ENCODE measurements around the gene SLC7A1.
"Not testable (repeated sequence)": the region's sequence is repeated elsewhere in the genome, so short reads cannot be mapped to it uniquely, and the experiment has no call there.

SLC7A1 gene

DNA sequence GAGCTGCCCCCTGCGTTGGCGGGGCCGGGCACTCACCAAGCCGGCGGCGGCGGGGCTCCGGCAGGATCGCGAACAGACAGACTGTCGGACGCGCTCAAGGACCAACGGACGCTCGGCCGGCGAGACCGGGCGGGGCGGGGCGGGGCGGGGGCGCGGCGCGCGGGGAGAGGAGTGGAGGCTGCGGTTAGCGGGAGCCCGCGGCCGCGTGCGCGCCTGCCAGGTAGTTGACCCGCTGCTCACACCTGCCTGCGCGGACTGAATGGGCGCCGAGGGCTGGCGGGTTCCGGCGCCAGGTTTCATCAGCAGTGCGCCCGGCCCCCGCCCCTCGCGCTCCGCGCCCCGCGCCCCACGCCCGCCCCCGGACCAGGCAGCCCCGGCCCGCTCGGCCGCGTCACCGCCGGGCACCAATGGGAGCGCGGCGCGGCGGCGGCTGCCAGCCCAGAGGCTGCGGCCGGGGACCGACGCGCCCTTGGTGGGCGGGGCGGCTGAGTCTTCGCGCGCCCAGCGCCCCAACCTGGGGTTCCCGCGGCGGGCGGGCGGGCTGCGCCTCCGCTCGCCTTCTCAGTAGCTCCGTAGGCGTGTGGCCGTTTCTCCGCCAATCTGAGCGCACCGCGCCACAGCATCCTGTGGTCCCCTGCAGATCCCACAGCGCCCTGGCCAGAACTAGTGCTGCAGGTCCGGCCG is at the start of gene SLC7A1:
Gene SLC7A1, minus strand, starts transcription at position 309 of the 684 bp plus-strand sequence. CDS start 59,500 bp downstream, outside the sequence.
- DNase-seq = peak; percentile 88

DNA sequence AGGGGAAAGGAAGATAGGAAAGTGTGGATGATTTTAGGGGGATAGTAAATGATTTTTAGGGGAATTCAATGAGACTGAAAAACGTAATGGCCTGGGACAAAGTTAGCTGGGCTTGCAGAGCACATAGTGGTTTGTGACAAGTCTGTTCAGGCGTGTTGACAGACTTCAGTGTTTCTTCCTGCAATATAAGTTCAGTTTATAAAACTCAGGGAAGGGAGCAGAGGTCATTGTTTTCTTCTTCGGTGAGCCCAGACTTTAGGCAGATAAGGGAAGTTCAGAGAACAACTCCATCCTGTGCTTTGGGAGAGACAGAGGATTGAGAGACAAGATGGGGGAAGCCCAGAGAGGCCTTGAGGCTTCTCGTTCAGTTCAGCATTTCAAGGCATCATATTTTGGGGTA is 45.2 kb upstream of the SLC7A1 start:
- no peak for DNase-seq

DNA sequence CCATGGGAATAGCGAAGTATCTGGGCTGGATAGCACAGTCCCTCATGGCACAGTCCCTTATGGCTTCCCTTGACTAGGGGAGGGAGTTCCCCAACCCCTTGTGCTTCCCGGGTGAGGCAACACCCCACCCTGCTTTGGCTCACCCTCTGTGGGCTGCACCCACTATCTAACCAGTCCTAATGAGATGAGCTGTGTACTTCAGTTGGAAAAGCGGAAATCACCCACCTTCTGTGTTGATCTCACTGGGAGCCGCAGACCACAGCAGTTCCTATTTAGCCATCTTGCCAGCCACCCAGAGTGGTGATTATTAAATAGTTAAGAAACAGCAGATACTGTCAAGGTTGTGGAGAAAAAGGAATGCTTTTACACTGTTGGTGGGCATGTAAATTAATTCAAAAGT is 41.3 kb upstream of the SLC7A1 start:
- not testable (repeated sequence) for DNase-seq

DNA sequence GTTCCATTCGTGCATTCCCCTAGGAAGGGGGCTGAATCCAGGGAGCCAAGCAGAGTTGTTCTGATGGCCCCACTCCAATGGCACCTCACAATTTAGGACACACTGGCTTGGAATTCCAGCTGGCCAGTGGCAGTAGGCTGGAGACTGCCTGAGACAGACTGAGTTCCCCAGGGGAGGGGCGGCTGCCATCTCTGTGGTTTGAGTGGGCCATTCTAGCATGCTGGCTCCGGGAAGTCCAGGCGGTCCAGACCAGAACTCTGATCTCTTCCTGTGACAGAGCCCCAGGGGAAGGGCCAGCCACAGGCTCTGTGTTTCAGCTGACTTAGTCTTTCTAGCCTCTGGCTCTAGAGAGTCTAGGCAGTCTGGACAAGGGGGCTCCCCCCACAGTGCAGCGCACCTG is 29.5 kb upstream of the SLC7A1 start:
- DNase-seq = no peak

DNA sequence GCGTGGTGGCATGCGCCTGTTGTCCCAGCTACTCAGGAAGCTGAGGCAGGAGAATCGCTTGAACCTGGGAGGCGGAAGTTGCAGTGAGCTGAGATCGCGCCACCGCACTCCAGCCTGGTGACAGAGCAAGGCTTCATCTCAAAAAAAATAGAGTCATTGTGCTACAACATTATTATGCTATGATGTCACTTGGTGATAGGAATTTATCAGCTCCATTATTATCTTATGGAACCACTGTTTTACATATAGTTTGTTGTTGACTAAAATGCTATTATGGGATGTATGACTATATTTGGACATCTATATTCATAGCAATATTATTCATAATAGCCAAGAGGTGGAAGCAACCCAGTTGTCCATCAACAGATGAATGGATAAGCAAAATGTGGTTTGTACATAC is 26.4 kb upstream of the SLC7A1 start:
- DNase-seq = no peak

DNA sequence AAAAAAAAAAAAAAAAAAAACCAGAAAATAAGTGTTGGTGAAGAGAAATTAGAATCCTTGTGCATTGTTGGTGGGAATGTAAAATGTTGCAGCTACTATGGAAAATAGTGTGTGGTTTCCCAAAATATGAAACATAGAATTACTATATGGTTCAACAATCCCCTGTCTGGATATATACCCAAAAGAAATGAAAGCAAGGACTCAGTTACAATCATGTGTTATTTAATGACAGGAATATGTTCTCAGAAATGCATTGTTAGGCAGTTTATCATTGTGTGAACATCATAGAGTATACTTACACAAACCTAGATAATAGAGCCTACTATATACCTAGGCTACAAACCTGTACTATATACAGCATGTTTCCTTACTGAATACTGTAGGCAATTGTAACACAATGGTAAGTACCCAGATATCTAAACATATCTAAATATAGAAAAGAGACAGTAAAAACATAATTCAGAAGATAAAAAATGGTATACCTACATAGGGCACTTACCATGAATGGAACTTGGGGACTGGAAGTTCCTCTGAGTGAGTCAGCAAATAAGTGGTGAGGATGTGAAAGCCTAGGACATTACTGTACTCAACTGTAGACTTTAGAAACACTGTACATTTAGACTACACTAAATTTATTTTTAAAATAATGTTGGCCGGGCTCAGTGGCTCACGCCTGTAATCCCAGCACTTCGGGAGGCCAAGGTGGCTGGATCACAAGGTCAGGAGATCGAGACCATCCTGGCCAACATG is 25.7 kb upstream of the SLC7A1 start:
- DNase-seq = no peak

DNA sequence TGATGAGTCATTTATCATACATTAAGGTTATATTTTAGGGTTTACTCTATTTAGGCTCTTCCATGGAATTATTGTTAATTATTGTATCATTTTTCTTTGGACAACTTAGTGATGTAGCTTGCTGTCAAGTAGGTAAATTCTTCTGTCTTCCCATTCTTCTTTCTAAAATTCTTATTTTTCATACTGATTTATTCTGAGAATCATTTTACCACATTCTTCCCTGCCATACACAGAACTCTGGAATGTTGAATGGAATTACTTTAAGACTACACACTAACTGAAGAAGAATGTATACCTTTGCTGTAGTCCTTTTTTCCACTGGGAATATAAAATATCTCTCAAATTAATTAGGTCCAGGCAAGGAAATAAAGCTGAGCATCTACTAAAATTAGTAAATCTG is 24.5 kb upstream of the SLC7A1 start:
- DNase-seq = no peak

DNA sequence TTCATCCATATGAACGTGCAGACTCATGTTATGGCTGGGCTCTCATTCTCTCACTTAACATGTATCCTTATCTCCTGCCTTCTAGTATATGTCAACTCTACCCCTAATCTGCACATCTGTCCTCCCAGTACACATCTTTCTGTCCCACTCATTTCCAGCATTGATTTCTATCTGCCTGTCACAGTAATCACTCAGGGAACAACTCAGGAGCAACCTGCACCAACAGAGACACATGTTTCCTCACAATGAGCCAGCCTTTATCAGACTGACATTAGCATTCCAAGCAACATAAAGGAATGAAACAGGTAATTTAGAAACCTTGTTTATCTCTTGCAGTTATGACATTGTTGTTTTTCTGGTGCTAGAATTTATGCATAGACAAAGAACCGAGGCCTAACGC is 17.6 kb upstream of the SLC7A1 start:
- no peak for DNase-seq

DNA sequence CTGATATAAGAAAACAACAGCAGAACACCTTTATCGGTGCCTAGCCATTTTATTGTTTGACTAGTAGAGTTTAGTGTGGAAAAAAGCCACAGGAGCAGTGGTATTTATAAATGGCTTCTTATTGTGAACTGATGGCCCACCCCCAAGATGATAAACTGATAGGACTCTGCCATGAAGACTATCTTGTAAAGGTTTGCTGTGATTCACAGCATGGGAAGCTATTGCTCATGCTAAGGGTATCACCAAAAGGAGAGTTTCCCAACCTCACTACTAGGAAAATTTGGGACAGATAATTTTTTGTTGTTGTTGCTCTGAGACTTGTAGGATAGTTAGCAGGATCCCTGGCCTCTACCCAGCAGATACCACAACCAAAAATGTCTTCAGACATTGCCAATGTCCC is 12.0 kb upstream of the SLC7A1 start:
- no peak for DNase-seq

DNA sequence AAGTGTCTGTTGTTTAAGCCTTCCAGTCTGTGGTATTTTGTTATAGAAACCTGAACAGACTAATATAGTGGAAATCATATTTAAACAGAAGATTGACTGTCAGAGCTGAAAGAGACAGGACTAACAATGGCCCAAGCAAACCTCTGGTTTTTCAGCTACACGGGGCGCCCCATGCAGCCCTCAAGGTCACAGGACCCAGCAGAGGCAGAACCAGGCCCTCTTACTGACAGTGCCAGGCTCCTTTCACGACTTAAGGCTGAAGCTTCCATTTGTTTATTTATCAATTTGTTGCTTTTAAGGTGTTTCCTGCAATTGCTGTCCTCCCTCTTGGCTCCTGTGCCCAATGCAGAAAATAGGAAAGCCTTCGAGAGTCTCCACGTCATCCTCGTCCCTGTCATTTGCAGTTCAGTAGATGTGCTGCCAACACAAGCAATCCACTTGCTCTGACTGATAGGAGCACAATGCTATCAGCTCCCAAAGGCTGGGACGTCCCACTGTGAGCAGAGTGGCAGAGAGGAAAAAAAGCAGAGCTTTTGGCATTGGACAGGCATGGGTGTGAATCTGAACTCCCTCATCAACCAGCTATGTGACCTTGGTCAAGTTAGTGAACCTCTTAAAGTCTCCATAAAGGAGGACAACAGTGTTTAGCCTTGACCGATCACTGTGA is 10.5 kb upstream of the SLC7A1 start:
- no peak for DNase-seq

DNA sequence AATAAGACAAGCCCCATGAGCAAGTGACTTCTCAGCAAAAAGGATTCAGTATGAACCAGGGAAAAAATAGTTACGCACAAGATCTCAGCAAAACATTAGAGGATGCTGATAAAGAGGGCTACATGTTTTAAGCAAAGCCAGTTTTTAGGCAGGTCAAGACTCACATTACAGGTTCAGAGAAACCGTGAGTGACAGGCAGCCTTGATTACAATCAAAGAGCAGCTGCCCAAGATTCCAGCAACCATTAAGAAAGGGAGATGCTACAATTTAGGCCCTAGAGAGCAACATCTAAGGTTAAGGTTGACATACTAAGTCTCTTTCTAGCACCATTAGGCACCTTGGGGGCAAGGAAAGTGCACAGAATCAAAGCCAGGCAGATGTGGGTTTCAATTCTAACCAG is 2.8 kb upstream of the SLC7A1 start:
- no peak for DNase-seq

DNA sequence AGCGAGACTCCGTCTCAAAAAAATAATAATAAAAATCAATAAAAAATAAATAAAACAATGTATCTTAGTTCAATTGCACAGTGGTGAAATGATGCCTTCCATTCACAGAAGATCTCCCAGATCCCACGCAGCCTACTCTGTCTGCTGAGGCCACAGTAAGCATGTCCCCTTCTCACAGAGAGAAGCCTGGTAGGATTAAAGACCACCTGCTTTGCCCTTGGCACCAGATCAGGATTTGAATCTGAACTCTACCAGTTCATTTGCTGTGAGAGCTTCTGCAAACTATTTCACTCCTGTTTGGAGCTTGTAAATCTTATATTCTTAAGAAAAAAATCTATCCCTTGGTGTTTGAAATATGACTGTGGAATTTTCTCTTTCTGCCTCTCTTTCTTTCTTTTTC is 2.2 kb upstream of the SLC7A1 start:
- no peak for DNase-seq

DNA sequence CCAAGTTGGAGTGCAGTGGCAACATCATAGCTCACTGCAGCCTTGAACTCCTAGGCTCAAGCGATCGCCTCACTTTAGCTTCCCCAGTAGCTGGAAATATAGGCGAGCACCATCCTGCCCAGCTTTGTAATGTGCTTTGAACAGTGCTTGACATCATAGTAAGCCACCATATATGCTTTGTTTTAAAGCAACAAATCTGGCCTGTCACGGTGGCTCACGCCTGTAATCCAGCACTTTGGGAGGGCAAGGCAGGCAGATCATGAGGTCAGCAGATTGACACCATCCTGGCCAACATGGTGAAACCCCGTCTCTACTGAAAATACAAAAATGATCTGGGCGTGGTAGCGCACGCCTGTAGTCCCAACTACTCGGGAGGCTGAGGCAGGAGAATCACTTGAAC is 1.8 kb upstream of the SLC7A1 start:
- no peak for DNase-seq

DNA sequence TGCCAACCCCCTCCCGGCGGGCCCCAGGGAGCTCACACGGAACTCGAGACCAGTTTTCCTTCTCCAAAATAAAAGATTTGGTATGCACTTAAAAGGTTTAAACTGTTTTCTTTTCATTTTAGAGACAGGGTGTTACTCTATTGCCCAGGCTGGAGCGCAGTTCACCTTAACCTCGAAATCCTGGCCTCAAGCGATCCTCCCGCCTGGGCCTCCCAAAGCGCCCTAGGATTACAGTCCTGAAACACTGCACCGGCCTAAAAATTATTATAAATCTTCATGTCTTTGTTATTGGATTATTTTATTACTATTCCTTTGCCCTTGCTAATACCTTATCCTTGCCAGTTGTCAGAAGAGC is 553 bp upstream of the SLC7A1 start:
- no peak for DNase-seq

DNA sequence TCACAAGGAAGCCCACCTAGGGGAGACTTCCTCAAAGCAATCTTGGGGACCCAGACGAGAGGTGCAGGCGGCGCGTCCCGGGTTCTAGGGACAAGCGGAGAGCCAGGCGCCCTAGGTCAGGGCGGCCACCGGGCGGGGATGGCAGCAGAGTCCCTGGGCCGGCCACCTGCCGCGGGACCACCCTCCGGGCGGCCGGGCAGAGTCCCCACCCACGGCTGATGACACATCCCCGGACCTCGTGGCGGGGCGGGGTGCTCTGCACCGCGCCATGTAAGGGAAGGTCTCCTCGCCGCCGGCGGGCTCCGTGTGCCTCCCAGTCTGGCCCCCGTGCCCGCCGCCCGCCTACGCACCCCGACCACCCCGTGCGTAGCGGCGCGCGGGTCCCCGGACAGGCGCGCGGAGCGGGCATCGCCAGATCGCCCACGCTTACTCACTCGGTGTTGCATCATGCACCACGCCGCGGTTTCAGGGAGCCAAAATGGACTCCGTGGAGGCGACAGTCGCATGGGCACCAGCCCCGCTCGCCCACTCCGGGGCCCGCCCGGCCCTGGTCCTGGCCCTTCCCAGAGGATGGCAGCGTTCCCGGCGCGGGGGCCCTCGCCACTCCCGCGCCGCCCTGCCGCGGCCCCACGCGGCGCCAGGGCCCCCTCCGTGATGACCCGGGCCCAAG is 643 bp downstream of the SLC7A1 start:
- peak; percentile 59 for DNase-seq

DNA sequence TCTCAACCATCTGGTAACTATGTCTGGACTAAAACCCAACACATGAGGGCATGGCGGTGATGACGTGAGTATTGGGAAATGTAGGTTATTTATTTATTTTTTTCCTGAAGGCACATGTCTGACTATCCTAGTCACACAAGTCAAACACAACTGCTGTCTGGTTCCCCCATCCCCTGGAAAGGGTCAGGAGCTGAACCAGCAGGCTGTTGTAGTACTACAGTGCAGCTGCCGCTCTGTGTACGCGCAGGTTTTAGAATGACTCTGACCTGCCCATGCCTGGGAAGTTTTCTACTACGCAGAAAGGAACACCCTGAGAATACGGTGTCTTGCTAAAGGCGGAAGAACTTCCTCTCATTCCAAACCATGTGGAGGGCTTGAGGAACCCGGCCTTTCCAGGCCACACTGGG is 1.2 kb downstream of the SLC7A1 start:
- DNase-seq = peak; percentile 43

DNA sequence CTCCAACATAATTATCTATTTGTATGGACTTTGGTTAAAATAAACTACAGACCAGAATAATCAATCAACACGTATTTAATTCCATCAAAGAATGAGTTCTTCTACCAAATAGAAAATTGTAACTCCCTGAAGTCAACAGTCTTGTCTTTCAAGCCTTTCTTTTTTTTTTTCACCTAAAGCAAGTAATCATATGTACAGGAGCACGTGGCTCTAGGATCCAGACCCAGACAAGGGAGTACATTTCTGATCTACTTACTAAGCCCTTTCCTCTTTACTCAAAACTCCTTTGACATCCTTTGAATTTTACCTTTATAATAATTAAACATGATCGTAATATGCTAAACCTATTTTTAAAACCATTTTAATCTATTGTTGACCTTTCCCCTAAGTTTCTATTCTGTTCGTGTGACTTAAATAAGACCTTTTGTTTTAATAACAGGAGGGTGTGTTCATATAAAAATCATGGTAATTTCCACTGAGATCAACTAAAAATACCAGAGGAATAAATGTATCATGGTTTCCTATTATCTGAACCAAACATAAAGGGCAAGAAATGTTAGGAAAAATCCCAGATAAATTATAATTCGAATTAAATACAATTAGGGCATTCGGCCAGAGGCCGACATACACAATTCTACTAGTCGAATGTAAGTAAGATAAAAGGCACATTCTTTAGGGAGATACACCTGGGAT is 1.7 kb downstream of the SLC7A1 start:
- DNase-seq = no peak

DNA sequence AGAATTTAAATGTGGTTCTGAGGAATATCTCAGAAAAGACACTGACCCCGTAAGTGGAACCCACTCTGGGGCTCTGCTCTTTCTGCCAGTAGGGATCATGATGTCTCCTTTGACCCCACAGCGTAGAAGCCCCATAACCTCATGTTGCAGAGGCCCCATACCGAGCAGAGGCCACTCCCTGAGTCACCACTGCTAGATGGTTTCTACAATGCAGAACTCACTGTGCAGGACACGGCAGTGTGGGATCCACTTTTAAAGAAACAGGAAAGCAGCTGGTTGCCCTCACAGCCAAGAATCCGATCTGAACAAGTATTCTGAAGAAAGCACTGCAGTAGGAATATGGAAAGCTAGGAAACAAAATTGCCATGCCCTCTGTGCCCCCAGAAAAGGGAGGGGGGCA is 4.2 kb downstream of the SLC7A1 start:
- DNase-seq = no peak

DNA sequence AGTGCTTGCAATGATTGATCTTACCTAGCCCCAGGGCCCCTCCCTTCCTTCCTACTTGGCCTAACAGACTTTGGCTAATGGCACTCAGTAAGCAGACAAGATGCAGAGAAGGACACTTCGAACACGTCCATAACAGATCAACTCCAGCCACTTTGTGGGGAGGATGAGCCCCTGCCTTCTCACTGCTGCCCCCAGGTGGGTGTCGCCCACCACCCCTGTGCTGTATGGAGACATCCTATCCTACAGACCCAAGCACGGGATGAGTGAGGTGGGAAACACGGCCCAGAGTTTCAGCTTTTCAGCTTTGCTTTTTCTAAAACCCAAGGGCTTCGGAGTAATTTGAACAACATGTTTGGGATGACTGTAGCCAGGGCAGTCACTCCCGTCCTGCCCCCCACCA is 5.5 kb downstream of the SLC7A1 start:
- DNase-seq = no peak

DNA sequence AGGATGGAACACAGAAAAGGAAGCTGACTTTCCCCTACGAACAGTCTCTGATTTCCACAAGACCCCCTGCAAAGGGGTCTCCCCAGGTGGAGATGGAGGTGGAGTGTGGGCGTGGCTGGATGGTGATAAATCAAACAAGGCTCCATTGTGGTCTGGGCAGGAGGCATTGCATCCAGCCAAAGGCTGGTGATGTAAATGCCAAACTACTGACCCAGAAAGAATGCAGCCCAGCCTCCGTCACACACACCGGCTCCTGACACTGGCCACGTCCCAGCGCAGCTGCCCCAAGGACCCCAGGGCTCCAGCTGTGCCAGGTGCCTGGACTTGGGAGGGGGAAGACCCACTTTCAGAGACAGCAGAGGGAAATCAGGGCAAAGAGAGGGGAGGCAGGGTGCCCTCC is 6.3 kb downstream of the SLC7A1 start:
- DNase-seq = no peak

DNA sequence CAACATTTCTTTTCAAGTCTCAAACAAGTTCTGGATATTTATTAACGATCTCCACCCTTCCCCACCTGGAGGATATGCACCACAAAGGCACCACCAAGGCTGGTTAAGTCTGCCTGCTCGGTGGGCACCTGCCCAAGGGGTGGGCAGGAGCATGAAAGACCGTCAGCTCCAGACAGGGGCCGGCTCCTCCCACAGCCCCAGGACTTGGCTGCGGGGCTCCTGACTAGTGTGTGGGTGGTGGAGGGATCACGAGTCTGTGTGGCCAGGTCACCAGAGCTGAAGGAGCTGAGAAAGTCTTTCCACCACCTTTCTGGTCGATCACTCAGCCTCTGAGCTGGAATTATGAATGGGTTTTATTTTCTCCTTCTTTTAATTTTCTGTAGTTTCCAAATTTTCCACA is 7.8 kb downstream of the SLC7A1 start:
- no peak for DNase-seq

DNA sequence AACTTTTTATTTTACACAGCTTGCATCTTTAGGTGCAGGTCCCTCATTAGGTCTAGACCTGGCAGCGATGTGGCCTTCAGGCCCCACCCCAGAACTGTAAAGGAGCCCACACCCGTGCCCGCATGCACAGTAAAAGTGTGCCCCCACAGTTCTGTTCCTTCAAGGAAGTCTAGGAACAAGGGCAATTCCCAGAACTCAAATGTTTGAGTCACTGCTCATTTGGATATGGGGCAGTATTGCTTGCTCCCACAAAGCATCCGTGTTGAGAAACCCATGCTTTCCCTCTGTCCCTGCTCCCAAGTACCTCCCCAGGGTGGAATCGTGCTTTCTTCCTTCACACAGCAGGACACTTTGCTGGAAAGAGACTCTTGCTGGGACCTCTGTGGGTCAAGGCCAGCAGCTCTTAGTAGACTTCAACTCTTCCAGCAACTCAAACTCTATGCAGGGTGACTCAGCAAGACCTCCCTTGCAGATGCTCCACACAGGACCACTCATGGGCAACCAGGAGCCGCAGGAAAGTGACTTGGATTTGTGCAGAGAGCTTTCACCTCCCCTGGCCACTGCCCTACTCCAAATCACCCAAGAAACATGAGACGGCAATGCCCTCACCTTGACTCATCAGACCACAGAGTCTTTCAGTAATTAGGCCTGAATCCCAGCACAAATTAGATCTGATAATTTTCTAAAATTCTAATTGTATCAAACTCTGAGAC is 12.3 kb downstream of the SLC7A1 start:
- no peak for DNase-seq

Measured in CD4-positive, alpha-beta T cell treated with Interleukin-17A for 4 hours (primary cell).